ENCODE data around the gene SGK1.
"Not testable (repeated sequence)": the region's sequence is repeated elsewhere in the genome, so short reads cannot be mapped to it uniquely, and the experiment has no call there.

The SGK1 gene

GRCh38 chr6:134321246-134321645 is 3.3 kb upstream of the SGK1 start:
- DNase-seq (ENCODE audit: low read depth) = no peak
- TF ChIP-seq CTCF (IDR thresholded peaks at IDR 0.05; ENCODE audit: insufficient read depth, low read depth, low read length, missing control alignments) = no peak
- no peak overlapping the region for H3K4me3 ChIP-seq (ENCODE audit: low read depth, low read length)

- DNase-seq (ENCODE audit: low read depth); H3K4me3 ChIP-seq (ENCODE audit: low read depth, low read length): not testable (repeated sequence)
Observed at GRCh38 chr6:134319686-134320085, 1.8 kb upstream of the SGK1 start.

GRCh38 chr6:134318974-134319281 is 1.0 kb upstream of the SGK1 start:
- DNase-seq (ENCODE audit: low read depth) = no peak
- TF ChIP-seq CTCF (IDR thresholded peaks at IDR 0.05; ENCODE audit: insufficient read depth, low read depth, low read length, missing control alignments) = no peak
- H3K4me3 ChIP-seq (ENCODE audit: low read depth, low read length) = no peak overlapping the region

GRCh38 chr6:134318236-134318973 is 493 bp upstream of the SGK1 start:
- no peak for DNase-seq (ENCODE audit: low read depth)
- H3K4me3 ChIP-seq (ENCODE audit: low read depth, low read length) = no peak overlapping the region
- no peak for TF ChIP-seq CTCF (IDR thresholded peaks at IDR 0.05; ENCODE audit: insufficient read depth, low read depth, low read length, missing control alignments)

- no peak overlapping the region for H3K4me3 ChIP-seq (ENCODE audit: low read depth, low read length)
- no peak for TF ChIP-seq CTCF (IDR thresholded peaks at IDR 0.05; ENCODE audit: insufficient read depth, low read depth, low read length, missing control alignments)
Observed at GRCh38 chr6:134316733-134317431, 1.0 kb downstream of the SGK1 start.

GRCh38 chr6:134315974-134316441 is 1.9 kb downstream of the SGK1 start:
- no peak overlapping the region for H3K4me3 ChIP-seq (ENCODE audit: low read depth, low read length)
- no peak for TF ChIP-seq CTCF (IDR thresholded peaks at IDR 0.05; ENCODE audit: insufficient read depth, low read depth, low read length, missing control alignments)
- peak; percentile 13 for DNase-seq (ENCODE audit: low read depth)

More at GRCh38 chr6:134316733-134317431, 1.0 kb downstream of the SGK1 start:
- DNase-seq (ENCODE audit: low read depth) = no peak

- no peak for TF ChIP-seq CTCF (IDR thresholded peaks at IDR 0.05; ENCODE audit: insufficient read depth, low read depth, low read length, missing control alignments)
- DNase-seq (ENCODE audit: low read depth) = no peak
- H3K4me3 ChIP-seq (ENCODE audit: low read depth, low read length) = no peak overlapping the region
Observed at GRCh38 chr6:134315189-134315588, 2.7 kb downstream of the SGK1 start.

All from GM12865 (cell line).